HEK293T (cell line): ENCODE measurements around the gene G6PD.
A peak's percentile ranks its signal among the peaks of the same experiment; 100 is the strongest.

Experiments used
- CTCF ChIA-PET: fragments of 350-600 bp; formaldehyde crosslinking; extraction: SDS; loops from one replicate; lab custom pipeline; 2021; ENCODE audit warnings: antibody characterized with exemption, inconsistent platforms; lab: Yijun Ruan, JAX
- POLR2A ChIA-PET: fragments of 350-600 bp; formaldehyde crosslinking; extraction: SDS; loops from one replicate; lab custom pipeline; 2020; ENCODE audit warnings: antibody characterized with exemption, inconsistent platforms; lab: Yijun Ruan, JAX
- DNase-seq: peaks from one replicate; pipeline ENCODE4 v3.0.0; 2012; ENCODE audit warnings: mixed read lengths; ENCODE audit errors: extremely low spot score
- ARNT ChIP-seq: fragments of 450-650 bp; IDR thresholded peaks from 2 replicates; pipeline ENCODE4 v1.6.1; 2017; ENCODE audit warnings: mild to moderate bottlenecking
- BHLHE40 ChIP-seq: fragments of 450-650 bp; IDR thresholded peaks from 2 replicates; pipeline ENCODE4 v1.6.1; 2016; ENCODE audit warnings: mild to moderate bottlenecking, moderate library complexity, borderline replicate concordance
- CTBP1 ChIP-seq: fragments of 450-650 bp; IDR thresholded peaks from 2 replicates; pipeline ENCODE4 v1.6.1; 2016; ENCODE audit warnings: borderline replicate concordance
- ELF4 ChIP-seq: fragments of 450-650 bp; IDR thresholded peaks from 2 replicates; pipeline ENCODE4 v1.6.1; 2017; ENCODE audit warnings: antibody characterized with exemption
- FOXA1 ChIP-seq: fragments of 450-650 bp; IDR thresholded peaks from 2 replicates; pipeline ENCODE4 v1.6.1; 2016; ENCODE audit warnings: mild to moderate bottlenecking
- FOXK2 ChIP-seq: fragments of 450-650 bp; IDR thresholded peaks from 2 replicates; pipeline ENCODE4 v1.6.1; 2016; ENCODE audit warnings: mild to moderate bottlenecking
- FOXM1 ChIP-seq: fragments of 450-650 bp; IDR thresholded peaks from 2 replicates; pipeline ENCODE4 v1.6.1; 2017; ENCODE audit warnings: mild to moderate bottlenecking, borderline replicate concordance
- HDGF ChIP-seq: fragments of 450-650 bp; IDR thresholded peaks from 2 replicates; pipeline ENCODE4 v1.6.1; 2017; ENCODE audit warnings: antibody characterized with exemption, borderline replicate concordance
- L3MBTL2 ChIP-seq: fragments of 450-650 bp; conservative IDR thresholded peaks from 2 replicates; pipeline ENCODE4 v1.6.1; 2016; ENCODE audit warnings: mild to moderate bottlenecking
- LEF1 ChIP-seq: fragments of 450-650 bp; IDR thresholded peaks from 2 replicates; pipeline ENCODE4 v1.6.1; 2017; ENCODE audit warnings: mild to moderate bottlenecking, borderline replicate concordance
- NFRKB ChIP-seq: fragments of 450-650 bp; IDR thresholded peaks from 2 replicates; pipeline ENCODE4 v1.6.1; 2016; ENCODE audit warnings: mild to moderate bottlenecking, moderate library complexity
- SP1 ChIP-seq: fragments of 450-650 bp; IDR thresholded peaks from 2 replicates; pipeline ENCODE4 v1.6.1; 2017
- SUZ12 ChIP-seq: fragments of 450-650 bp; IDR thresholded peaks from 2 replicates; pipeline ENCODE4 v1.6.1; 2016; ENCODE audit warnings: mild to moderate bottlenecking
- TARDBP ChIP-seq: fragments of 450-650 bp; IDR thresholded peaks from 2 replicates; pipeline ENCODE4 v1.6.1; 2016
- ZNF384 ChIP-seq: fragments of 450-650 bp; IDR thresholded peaks from 2 replicates; pipeline ENCODE4 v1.6.1; 2016
- TF ChIP-seq, protein P1 (sequence below): fragments of 450-650 bp; IDR thresholded peaks from 2 replicates; pipeline ENCODE4 v1.6.1; 2016

Gene G6PD

GRCh38 chrX:154547245-154548027, 790 bp upstream of the G6PD start, which contains the start of gene IKBKG:
TSS of gene IKBKG (plus strand) at chrX:154547620. CDS start at chrX:154552003, 4,383 bp downstream.
- peak; percentile 96 for DNase-seq
- TF ChIP-seq TARDBP (no peak), CTBP1 (no peak), SUZ12 (no peak), HDGF (no peak), L3MBTL2 (peak; percentile 28), ARNT (no peak), BHLHE40 (no peak), ELF4 (peak; percentile 93), FOXA1 (no peak), NFRKB (no peak), ZNF384 (no peak), FOXM1 (no peak)
- TF ChIP-seq, protein P1, sequence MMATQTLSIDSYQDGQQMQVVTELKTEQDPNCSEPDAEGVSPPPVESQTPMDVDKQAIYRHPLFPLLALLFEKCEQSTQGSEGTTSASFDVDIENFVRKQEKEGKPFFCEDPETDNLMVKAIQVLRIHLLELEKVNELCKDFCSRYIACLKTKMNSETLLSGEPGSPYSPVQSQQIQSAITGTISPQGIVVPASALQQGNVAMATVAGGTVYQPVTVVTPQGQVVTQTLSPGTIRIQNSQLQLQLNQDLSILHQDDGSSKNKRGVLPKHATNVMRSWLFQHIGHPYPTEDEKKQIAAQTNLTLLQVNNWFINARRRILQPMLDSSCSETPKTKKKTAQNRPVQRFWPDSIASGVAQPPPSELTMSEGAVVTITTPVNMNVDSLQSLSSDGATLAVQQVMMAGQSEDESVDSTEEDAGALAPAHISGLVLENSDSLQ, result no peak
- ChIA-PET POLR2A (interaction anchor here (0.6 to 1.1 kb wide), 3 partner anchors 135 to 577 kb away, joined by 3 read pairs; no protein-coding TSS in a partner anchor), CTCF (no interaction called here)

GRCh38 chrX:154545673-154546274, 872 bp downstream of the G6PD start:
- POLR2A ChIA-PET, result interaction anchor here (0.7 kb wide), 1 partner anchor 184 kb away, joined by 3 read pairs; no protein-coding TSS in a partner anchor

GRCh38 chrX:154542723-154543424, 3.8 kb downstream of the G6PD start:
- ChIA-PET CTCF (interaction anchor here (0.8 to 1.1 kb wide), 3 partner anchors 9 to 16 kb away, joined by 3 to 14 read pairs (median 6); no protein-coding TSS in a partner anchor), POLR2A (interaction anchor here (1.4 kb wide), 1 partner anchor 144 kb away, joined by 4 read pairs; the partner anchor contains the start of gene RPL10)
- TF ChIP-seq ARNT (no peak), TARDBP (no peak), BHLHE40 (no peak), NFRKB (no peak), HDGF (no peak), LEF1 (no peak), SUZ12 (no peak), L3MBTL2 (no peak), ZNF384 (no peak), SP1 (no peak), FOXM1 (no peak), ELF4 (no peak), CTBP1 (no peak), FOXA1 (no peak), FOXK2 (no peak)
- TF ChIP-seq, protein P1, result no peak
- no peak for DNase-seq

More at GRCh38 chrX:154545673-154546274, 872 bp downstream of the G6PD start:
- CTCF ChIA-PET, result interaction anchor here (1.2 kb wide), 1 partner anchor 173 kb away, joined by 5 read pairs; no protein-coding TSS in a partner anchor
- TF ChIP-seq, protein P1, result no peak
- TF ChIP-seq FOXA1 (no peak), LEF1 (no peak), FOXK2 (no peak), ELF4 (no peak), FOXM1 (no peak), ARNT (no peak), NFRKB (no peak), BHLHE40 (no peak), TARDBP (no peak), SP1 (no peak), L3MBTL2 (no peak), CTBP1 (no peak)
- no peak for DNase-seq

- POLR2A ChIA-PET, result interaction anchor here (1.0 to 1.4 kb wide), 2 partner anchors 52 to 143 kb away, joined by 3 to 4 read pairs; partner anchors contain the start of gene RPL10
- TF ChIP-seq, protein P1, result no peak
- TF ChIP-seq CTBP1, result no peak
- no peak for TF ChIP-seq ELF4
- TF ChIP-seq FOXA1, result no peak
- TF ChIP-seq SP1, result no peak
- no peak for TF ChIP-seq L3MBTL2
- no peak for TF ChIP-seq FOXM1
- no peak for TF ChIP-seq FOXK2
- no peak for TF ChIP-seq BHLHE40
- CTCF ChIA-PET, result interaction anchor here (0.8 kb wide), 1 partner anchor 15 kb away, joined by 6 read pairs; no protein-coding TSS in a partner anchor
- DNase-seq, result no peak
Measured at GRCh38 chrX:154541896-154542722, 4.5 kb downstream of the G6PD start.
